GM21367 (cell line): ENCODE measurements around the gene UACA.
A peak's percentile ranks its signal among the peaks of the same experiment; 100 is the strongest.
"Not testable (repeated sequence)": the region's sequence is repeated elsewhere in the genome, so short reads cannot be mapped to it uniquely, and the experiment has no call there.

Experiments
- ATAC-seq: cut with Tn5 transposase; IDR thresholded peaks from one replicate; pipeline ENCODE4 v1.9.1; 2021; ENCODE audit not compliant: unreplicated experiment

Gene UACA

GRCh38 chr15:70672081-70672480, 91.3 kb downstream of the UACA start:
- ATAC-seq, result no peak

- ATAC-seq, result no peak
These were observed 92.7 kb downstream of the UACA start for GRCh38 chr15:70670680-70671079.

GRCh38 chr15:70669966-70670658, 93.2 kb downstream of the UACA start:
- ATAC-seq, result no peak

- ATAC-seq, result peak; percentile 67
These were observed 94.3 kb downstream of the UACA start for GRCh38 chr15:70669006-70669602.

GRCh38 chr15:70665599-70665998, 97.8 kb downstream of the UACA start:
- no peak for ATAC-seq

GRCh38 chr15:70664494-70664893, 98.9 kb downstream of the UACA start:
- no peak for ATAC-seq

- ATAC-seq, result not testable (repeated sequence)
These were observed 100.3 kb downstream of the UACA start for GRCh38 chr15:70663069-70663468.

GRCh38 chr15:70659662-70660061, 103.7 kb downstream of the UACA start:
- no peak for ATAC-seq

GRCh38 chr15:70658641-70659040, 104.7 kb downstream of the UACA start:
- ATAC-seq, result no peak

GRCh38 chr15:70653426-70653825, 109.9 kb downstream of the UACA start:
- no peak for ATAC-seq

GRCh38 chr15:70652341-70652740, 111.0 kb downstream of the UACA start:
- ATAC-seq, result no peak

- ATAC-seq, result no peak
These were observed 112.0 kb downstream of the UACA start for GRCh38 chr15:70651303-70651845.

- ATAC-seq, result no peak
These were observed 112.6 kb downstream of the UACA start for GRCh38 chr15:70650567-70651302.

GRCh38 chr15:70647396-70647795, 116.0 kb downstream of the UACA start:
- no peak for ATAC-seq

GRCh38 chr15:70646169-70646568, 117.2 kb downstream of the UACA start:
- no peak for ATAC-seq

- ATAC-seq, result no peak
These were observed 119.6 kb downstream of the UACA start for GRCh38 chr15:70643783-70644125.

GRCh38 chr15:70643106-70643782, 120.1 kb downstream of the UACA start:
- ATAC-seq, result no peak

- no peak for ATAC-seq
These were observed 126.7 kb downstream of the UACA start for GRCh38 chr15:70636540-70637165.

- ATAC-seq, result no peak
These were observed 127.5 kb downstream of the UACA start for GRCh38 chr15:70635895-70636294.

- ATAC-seq, result no peak
These were observed 129.4 kb downstream of the UACA start for GRCh38 chr15:70633991-70634390.
